GM18909 (cell line): Measurements from ENCODE around the gene RNASE7.
"Not testable (repeated sequence)": the region's sequence is repeated elsewhere in the genome, so short reads cannot be mapped to it uniquely, and the experiment has no call there.

Experiments used
- ATAC-seq: cut with Tn5 transposase; IDR thresholded peaks from one replicate; pipeline ENCODE4 v1.9.1; 2021; ENCODE audit warnings: mild to moderate bottlenecking; ENCODE audit not compliant: unreplicated experiment, poor library complexity

RNASE7 gene

GRCh38 chr14:21040370-21040925, 1.7 kb upstream of the RNASE7 start:
- ATAC-seq: no peak

DNA sequence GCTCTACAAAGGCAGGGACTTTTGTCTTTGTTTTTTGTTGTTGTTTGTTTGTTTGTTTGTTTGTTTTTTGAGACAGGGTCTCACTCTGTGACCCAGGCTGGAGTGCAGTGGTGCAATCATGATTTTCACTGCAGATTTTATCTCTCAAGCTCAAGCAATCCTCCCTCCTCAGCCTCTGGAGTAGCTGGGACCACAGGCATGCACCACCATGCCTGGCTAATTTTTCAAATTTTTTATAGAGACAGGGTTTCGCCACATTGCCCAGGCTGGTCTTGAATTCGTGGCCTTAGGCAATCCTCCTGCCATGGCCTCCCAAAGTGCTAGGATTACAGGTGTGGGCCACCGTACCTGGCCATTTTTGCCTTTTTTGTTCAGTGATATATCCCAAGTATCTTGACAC, 1.2 kb upstream of the RNASE7 start:
- not testable (repeated sequence) for ATAC-seq

GRCh38 chr14:21042918-21043317, 756 bp downstream of the RNASE7 start:
- ATAC-seq: no peak

- ATAC-seq: no peak
Observed at GRCh38 chr14:21043387-21043973, 1.3 kb downstream of the RNASE7 start.

GRCh38 chr14:21043974-21044618, 1.9 kb downstream of the RNASE7 start:
- ATAC-seq: no peak

DNA sequence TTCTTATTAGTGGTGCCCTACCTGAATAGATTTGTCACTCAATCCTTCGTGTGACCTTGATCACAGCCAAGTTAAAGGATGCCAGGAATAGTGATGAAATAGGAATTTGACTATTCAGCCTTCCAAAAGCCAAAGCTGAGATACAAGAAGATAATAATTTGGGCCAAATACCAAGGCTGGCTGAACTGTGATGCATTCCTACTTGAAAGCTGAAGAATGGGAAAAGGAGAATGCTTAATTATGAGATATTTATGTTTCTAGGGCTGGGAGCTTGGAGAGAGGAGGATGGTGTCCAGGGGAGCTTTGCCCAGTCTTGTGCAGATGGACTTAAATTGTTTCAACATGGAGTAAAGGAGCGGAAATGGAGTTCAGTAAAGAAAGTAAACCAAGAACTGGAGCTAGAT, 5.2 kb downstream of the RNASE7 start:
- no peak for ATAC-seq

DNA sequence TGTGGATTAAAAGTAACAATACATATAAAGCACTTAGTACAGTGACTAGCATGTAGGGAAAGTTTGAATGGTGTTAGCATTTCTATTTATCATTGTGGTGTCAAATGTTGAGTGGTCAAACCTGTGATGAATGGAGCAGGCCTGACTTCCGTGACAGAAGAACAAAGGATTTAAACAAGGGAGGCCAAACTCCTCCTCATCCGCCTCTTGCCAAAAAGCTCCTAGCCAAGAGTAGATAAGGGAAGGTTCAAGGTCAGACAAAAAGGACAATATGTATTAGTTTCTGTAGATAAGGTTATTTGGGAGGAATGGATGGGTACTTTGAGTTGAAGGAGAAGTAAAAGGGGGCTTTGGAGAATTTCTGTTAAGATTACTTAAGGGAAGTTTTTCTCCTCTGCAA, 6.5 kb downstream of the RNASE7 start:
- ATAC-seq: no peak

DNA sequence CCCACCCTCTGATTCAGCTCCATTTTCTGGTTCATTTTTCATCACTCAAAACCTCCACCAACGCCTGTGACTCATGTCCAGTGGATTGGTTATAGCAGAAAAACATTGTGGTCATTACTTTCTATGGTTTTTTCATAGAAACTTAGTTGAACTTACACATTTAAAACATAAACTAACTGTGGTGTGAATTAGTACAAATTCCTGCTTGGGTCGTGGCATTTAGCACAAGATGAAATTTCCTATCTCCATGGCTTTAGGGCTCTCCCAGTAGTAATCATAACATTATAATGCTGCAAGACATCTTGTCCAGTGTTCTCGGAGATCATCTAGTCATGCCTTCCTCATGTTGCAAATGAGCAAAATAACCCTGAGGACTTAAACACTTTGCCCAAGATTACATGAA, 7.1 kb downstream of the RNASE7 start:
- no peak for ATAC-seq

GRCh38 chr14:21050597-21050996, 8.4 kb downstream of the RNASE7 start:
- ATAC-seq: no peak

DNA sequence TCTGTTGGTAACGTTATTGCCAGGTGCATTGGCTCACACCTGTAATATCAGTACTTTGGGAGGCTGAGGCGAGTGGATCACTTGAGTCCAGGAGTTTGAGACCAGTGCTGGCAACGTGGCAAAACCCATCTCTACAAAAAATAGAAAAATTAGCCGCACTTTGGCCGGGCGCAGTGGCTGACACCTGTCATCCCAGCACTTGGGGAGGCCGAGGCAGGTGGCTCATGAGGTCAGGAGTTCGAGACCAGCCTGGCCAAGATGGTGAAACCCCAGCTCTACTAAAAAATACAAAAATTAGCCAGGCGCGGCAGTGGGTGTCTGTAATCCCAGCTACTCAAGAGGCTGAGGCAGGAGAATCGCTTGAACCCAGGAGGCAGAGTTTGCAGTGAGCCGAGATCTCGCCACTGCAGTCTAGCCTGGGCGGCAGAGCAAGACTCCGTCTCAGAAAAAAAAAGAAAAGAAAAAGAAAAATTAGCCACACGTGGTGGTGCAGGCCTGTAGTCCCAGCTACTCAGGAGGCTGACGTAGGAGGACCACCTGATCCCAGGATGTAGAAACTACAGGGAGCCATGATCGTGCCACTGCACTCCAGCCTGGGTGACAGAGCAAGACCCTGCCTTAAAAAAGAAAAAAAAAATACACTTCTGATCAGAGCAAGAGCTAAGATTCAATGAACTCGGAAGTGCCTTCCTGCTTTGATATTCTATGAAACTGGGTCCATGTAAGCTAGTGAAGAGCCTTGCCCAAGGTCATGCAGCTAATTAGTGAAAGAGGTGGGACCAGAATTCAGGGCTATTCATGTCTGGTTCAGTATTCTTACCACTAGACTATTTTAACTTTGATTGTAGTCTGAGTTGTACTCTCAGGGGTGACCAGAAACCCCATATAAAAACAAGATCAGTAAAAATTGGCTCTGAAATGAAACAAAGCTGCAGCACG, 11.3 kb downstream of the RNASE7 start:
- no peak for ATAC-seq

- no peak for ATAC-seq
Observed at GRCh38 chr14:21054123-21054767, 12.1 kb downstream of the RNASE7 start.

DNA sequence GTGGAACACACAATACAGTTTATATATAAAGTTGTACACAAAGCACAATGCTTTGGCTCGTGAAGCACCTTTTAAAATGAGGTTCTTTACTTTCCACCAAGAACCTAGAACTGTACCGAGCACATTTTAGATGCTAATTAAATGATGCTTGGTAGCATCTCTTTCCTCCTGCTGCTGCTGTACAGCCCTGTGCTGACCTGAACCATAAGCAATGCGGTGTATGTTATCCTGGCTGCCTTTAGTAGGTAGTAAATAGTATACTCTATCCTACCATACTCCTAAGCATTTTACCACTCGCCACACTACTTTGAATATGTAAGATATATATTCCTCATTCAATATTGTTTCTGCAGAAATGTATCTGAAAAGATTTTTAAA, 12.6 kb downstream of the RNASE7 start:
- no peak for ATAC-seq

GRCh38 chr14:21055432-21056117, 13.4 kb downstream of the RNASE7 start:
- ATAC-seq: no peak

GRCh38 chr14:21056520-21057163, 14.5 kb downstream of the RNASE7 start:
- ATAC-seq: no peak

- ATAC-seq: no peak
Observed at GRCh38 chr14:21057803-21058675, 15.9 kb downstream of the RNASE7 start, which contains the start of gene RNASE8. Gene RNASE8 (plus strand): TSS chr14:21057822. CDS start chr14:21057893, 71 bp downstream.

GRCh38 chr14:21058903-21059302, 16.7 kb downstream of the RNASE7 start:
- ATAC-seq: no peak

DNA sequence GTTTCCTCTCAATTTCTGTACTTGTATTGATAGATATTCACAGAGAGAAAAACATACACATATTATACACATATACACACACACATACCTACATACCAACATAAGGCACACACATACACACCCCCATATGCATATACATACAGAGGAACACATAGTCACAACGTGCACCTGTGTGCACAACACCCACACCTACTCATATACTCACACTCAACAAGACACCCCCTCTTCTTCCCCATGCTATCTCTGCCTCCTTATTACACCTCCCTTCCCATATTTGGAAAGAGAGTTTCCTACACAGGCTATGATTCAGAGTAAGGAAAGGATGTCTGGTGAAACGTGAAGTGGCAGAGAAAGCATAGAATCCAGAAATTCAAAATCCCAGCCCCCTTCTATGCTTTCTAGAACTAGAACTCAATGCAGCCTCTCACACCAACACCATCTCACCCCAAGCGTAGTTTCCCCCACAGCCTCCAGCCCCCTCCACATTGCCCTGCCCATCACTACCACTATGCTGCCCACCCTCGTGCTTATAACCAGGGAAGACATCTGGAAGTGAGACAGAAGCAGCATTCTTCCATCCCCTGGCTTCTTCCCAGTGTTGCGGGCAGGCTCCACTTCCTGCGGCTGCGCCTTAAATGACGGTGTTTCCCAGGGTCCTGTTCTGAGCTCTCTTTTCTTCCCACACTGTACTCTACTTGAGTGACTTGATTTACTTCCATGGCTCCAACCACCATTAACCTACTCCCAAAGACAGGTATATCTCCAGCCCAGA, 17.9 kb downstream of the RNASE7 start:
- no peak for ATAC-seq
